Calu3 (cell line): ENCODE measurements around the gene ZNF235. TPM values are rescaled to one million over a fixed set of nuclear protein-coding genes. Genes with fewer than 3 reads are reported as not detected.
"Not testable (repeated sequence)": the region's sequence is repeated elsewhere in the genome, so short reads cannot be mapped to it uniquely, and the experiment has no call there.

Experiments used
- BruUV-seq: library from RNA; stranded (reverse); fragments of 400-500 nt; replicated peaks from 2 replicates; lab custom pipeline; 2021; lab: Mats Ljungman, UMichigan
- CTCF ChIA-PET: fragments of 300-600 bp; sonication (Branson Sonifier 250); formaldehyde crosslinking; loops from one replicate; lab custom pipeline; 2022; ENCODE audit warnings: antibody characterized with exemption; lab: Charles Lee
- DNase-seq: peaks from one replicate; pipeline ENCODE4 v3.0.0; 2022
- H3K27ac Mint-ChIP-seq: one replicate; pipeline ENCODE4 v1.8.0; 2022; ENCODE audit warnings: mixed read lengths; ENCODE audit not compliant: unreplicated experiment
- H3K27me3 Mint-ChIP-seq: one replicate; pipeline ENCODE4 v1.8.0; 2022; ENCODE audit warnings: mixed read lengths; ENCODE audit not compliant: unreplicated experiment
- H3K36me3 Mint-ChIP-seq: one replicate; pipeline ENCODE4 v1.8.0; 2022; ENCODE audit warnings: mild to moderate bottlenecking, moderate library complexity, mixed read lengths; ENCODE audit not compliant: insufficient read depth, unreplicated experiment
- H3K4me1 Mint-ChIP-seq: one replicate; pipeline ENCODE4 v1.8.0; 2022; ENCODE audit warnings: mild to moderate bottlenecking, low read depth, mixed read lengths; ENCODE audit not compliant: unreplicated experiment
- H3K4me3 Mint-ChIP-seq: one replicate; pipeline ENCODE4 v1.8.0; 2022; ENCODE audit warnings: mild to moderate bottlenecking, low read depth, moderate library complexity, mixed read lengths; ENCODE audit not compliant: unreplicated experiment
- H3K9me3 Mint-ChIP-seq: one replicate; pipeline ENCODE4 v1.8.0; 2022; ENCODE audit warnings: low read depth, mixed read lengths; ENCODE audit not compliant: unreplicated experiment
- CTCF ChIP-seq: fragments of 200-600 bp; IDR thresholded peaks from one replicate; pipeline ENCODE4 v1.8.0; 2022; ENCODE audit warnings: antibody characterized with exemption; ENCODE audit not compliant: unreplicated experiment
- intact Hi-C: fragments of 100-400 bp; cut with micrococcal nuclease; formaldehyde crosslinking; loops from one replicate; pipeline ENCODE4 v1.10.0; 2022; ENCODE audit not compliant: unreplicated experiment
- total RNA-seq: library from RNA; stranded (reverse); gene quantifications from 2 replicates; pipeline ENCODE4 v1.2.3, GENCODE V29; 2022

ZNF235 gene
- total RNA-seq, 1 experiment from 2014 or later, result 8.1 TPM

DNA sequence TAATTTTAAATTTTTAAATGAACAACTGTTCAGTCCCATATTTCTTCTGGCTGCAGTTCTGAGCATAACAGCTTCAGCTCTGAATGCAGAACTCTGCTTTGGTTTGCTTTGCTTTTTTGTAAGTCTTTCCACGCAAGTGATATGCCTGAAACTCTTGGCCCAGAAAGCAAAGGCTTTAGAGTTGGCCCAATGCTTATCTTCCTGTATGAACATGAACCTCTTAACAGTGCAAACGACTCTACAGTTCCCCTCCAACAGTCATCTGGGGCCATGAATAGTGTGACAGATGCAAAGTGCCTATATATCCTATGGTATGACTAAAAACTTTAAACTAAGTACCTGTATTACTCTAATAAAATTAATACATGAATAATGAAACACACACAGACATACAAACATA is 37.0 kb upstream of the ZNF235 start:
- no peak for TF ChIP-seq CTCF
- Mint-ChIP-seq H3K4me1 (no peaks in the 10 kb centered on the region), H3K27me3 (no peaks in the 10 kb centered on the region), H3K9me3 (peaks cover 9% of the 10 kb centered on the region), H3K36me3 (peaks cover 8% of the 10 kb centered on the region), H3K27ac (no peak overlapping the region), H3K4me3 (no peak overlapping the region)
- DNase-seq, result no peak
- CTCF ChIA-PET, result interaction anchor here (0.7 kb wide), 1 partner anchor 11 kb away, joined by 6 read pairs; no protein-coding TSS in a partner anchor
- intact Hi-C loops, result no loop called here
- BruUV-seq, result no TSS peak

GRCh38 chr19:44334639-44335038 is 29.8 kb upstream of the ZNF235 start:
- Mint-ChIP-seq H3K36me3 (peaks cover 27% of the 10 kb centered on the region), H3K9me3 (peaks cover 16% of the 10 kb centered on the region)
- H3K4me3 Mint-ChIP-seq, H3K27ac Mint-ChIP-seq, CTCF ChIA-PET, DNase-seq, intact Hi-C loops, H3K4me1 Mint-ChIP-seq, BruUV-seq, H3K27me3 Mint-ChIP-seq: not testable (repeated sequence)

GRCh38 chr19:44332145-44332544 is 27.3 kb upstream of the ZNF235 start:
- intact Hi-C loops, result no loop called here
- Mint-ChIP-seq H3K4me1 (no peaks in the 10 kb centered on the region), H3K27ac (no peak overlapping the region), H3K27me3 (no peaks in the 10 kb centered on the region), H3K36me3 (peaks cover 27% of the 10 kb centered on the region), H3K4me3 (no peak overlapping the region), H3K9me3 (peaks cover 22% of the 10 kb centered on the region)
- DNase-seq, result no peak
- CTCF ChIA-PET, result no interaction called here
- BruUV-seq, result no TSS peak
- no peak for TF ChIP-seq CTCF

DNA sequence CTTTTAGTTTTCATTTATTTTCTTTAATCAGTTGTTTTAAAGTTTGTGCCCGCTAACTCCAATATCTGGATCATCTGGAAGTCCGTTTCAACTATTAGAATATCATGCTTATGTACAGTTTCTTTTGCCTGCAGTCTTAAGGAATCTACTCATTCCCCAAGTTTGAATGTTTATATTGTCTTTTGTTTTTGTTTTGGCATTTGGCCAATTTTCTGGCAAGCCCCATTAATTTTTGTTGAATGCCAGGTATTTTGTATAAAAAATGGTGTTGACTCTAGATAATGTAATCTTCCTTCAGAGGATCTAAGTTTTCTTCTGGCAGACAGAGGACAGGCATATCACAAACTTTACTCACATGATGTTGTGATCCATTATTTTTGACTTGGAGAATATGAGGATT is 11.1 kb upstream of the ZNF235 start:
- Mint-ChIP-seq H3K27me3 (no peaks in the 10 kb centered on the region), H3K4me3 (no peak overlapping the region), H3K9me3 (peaks cover 13% of the 10 kb centered on the region), H3K27ac (no peak overlapping the region), H3K36me3 (no peaks in the 10 kb centered on the region), H3K4me1 (no peaks in the 10 kb centered on the region)
- no TSS peak for BruUV-seq
- no peak for TF ChIP-seq CTCF
- DNase-seq, result no peak
- CTCF ChIA-PET, result no interaction called here
- intact Hi-C loops, result no loop called here

GRCh38 chr19:44313231-44313630 is 8.4 kb upstream of the ZNF235 start:
- Mint-ChIP-seq H3K27me3 (no peaks in the 10 kb centered on the region), H3K4me3 (no peak overlapping the region), H3K9me3 (peaks cover 5% of the 10 kb centered on the region), H3K36me3 (no peaks in the 10 kb centered on the region), H3K4me1 (no peaks in the 10 kb centered on the region), H3K27ac (no peak overlapping the region)
- CTCF ChIA-PET, result interaction anchor here (0.6 to 0.7 kb wide), 2 partner anchors 12 to 201 kb away, joined by 3 to 4 read pairs; no protein-coding TSS in a partner anchor
- intact Hi-C loops, result no loop called here
- DNase-seq, result no peak
- BruUV-seq, result no TSS peak
- TF ChIP-seq CTCF, result no peak
